Smooth muscle cell (in vitro differentiated cells): ENCODE results near the gene C22orf23. TPM values are rescaled to one million over a fixed set of nuclear protein-coding genes. Genes with fewer than 3 reads are reported as not detected.

Experiments
- DNase-seq: peaks from one replicate; lab custom pipeline; 2025; ENCODE audit not compliant: unreplicated experiment; lab: John Stamatoyannopoulos, UW
- H2AFZ ChIP-seq: fragments of 200-600 bp; sonication (generic); 2 replicates; pipeline ENCODE4 v1.6.0; 2016; ENCODE audit warnings: antibody characterized with exemption, low read depth, mild to moderate bottlenecking
- H3F3A ChIP-seq: fragments of 200-600 bp; sonication (generic); 2 replicates; pipeline ENCODE4 v1.6.0; 2017; ENCODE audit warnings: antibody characterized with exemption, low read depth
- H3K27ac ChIP-seq: fragments of 200-600 bp; sonication (generic); 2 replicates; pipeline ENCODE4 v1.5.1; 2016; ENCODE audit warnings: low read depth, mild to moderate bottlenecking
- H3K27me3 ChIP-seq: fragments of 200-600 bp; sonication (generic); 2 replicates; pipeline ENCODE4 v1.6.1; 2016; ENCODE audit warnings: low read depth, mild to moderate bottlenecking
- H3K36me3 ChIP-seq: fragments of 200-600 bp; sonication (generic); 2 replicates; pipeline ENCODE4 v1.5.1; 2016; ENCODE audit warnings: low read depth
- H3K4me1 ChIP-seq: fragments of 200-600 bp; sonication (generic); 2 replicates; pipeline ENCODE4 v1.5.1; 2016; ENCODE audit warnings: low read depth
- H3K4me2 ChIP-seq: fragments of 200-600 bp; sonication (generic); 2 replicates; pipeline ENCODE4 v1.6.0; 2016; ENCODE audit warnings: mild to moderate bottlenecking
- H3K4me3 ChIP-seq: fragments of 200-600 bp; sonication (generic); 2 replicates; pipeline ENCODE4 v1.5.1; 2016; ENCODE audit warnings: mild to moderate bottlenecking
- H3K79me2 ChIP-seq: fragments of 200-600 bp; sonication (generic); 2 replicates; pipeline ENCODE4 v1.6.0; 2016; ENCODE audit warnings: low read depth, mild to moderate bottlenecking
- H3K9ac ChIP-seq: fragments of 200-600 bp; sonication (generic); 2 replicates; pipeline ENCODE4 v1.6.0; 2016; ENCODE audit warnings: low read depth
- H3K9me3 ChIP-seq: fragments of 200-600 bp; sonication (generic); replicated peaks from 2 replicates; pipeline ENCODE4 v1.5.1; 2016; ENCODE audit warnings: low read depth
- H4K20me1 ChIP-seq: fragments of 200-600 bp; sonication (generic); 2 replicates; pipeline ENCODE4 v1.6.0; 2016; ENCODE audit warnings: low read depth
- WGBS: methylation state at CpG from one replicate; pipeline ENCODE4 v1.1.7; 2016; ENCODE audit warnings: low lambda C conversion rate; 5-methylcytosine and 5-hydroxymethylcytosine counted together
- polyA plus RNA-seq: library from polyadenylated mRNA; unstranded; fragments of >200 nt; fragmentation: Nextera tagmentation; extraction: Ambion mirVana; gene quantifications from 2 replicates; pipeline ENCODE4 v1.2.1, GENCODE V29; 2016
- total RNA-seq: library from RNA; depleted of rRNA; stranded (reverse); fragments of >200 nt; gene quantifications from 2 replicates; pipeline ENCODE4 v1.2.3, GENCODE V29; 2014
- TF ChIP-seq, protein P1 (sequence below): fragments of 200-600 bp; sonication (generic); IDR thresholded peaks from 2 replicates; pipeline ENCODE4 v1.5.1; 2017; ENCODE audit warnings: borderline replicate concordance, mild to moderate bottlenecking, antibody characterized with exemption; ENCODE audit not compliant: insufficient read depth, poor library complexity, severe bottlenecking

The C22orf23 gene
- total and polyA plus RNA-seq, 2 experiments from 2014 or later, result 0.18 to 2.4 TPM

GRCh38 chr22:37973271-37974170 lies 20.1 kb upstream of the C22orf23 start:
- TF ChIP-seq, protein P1, sequence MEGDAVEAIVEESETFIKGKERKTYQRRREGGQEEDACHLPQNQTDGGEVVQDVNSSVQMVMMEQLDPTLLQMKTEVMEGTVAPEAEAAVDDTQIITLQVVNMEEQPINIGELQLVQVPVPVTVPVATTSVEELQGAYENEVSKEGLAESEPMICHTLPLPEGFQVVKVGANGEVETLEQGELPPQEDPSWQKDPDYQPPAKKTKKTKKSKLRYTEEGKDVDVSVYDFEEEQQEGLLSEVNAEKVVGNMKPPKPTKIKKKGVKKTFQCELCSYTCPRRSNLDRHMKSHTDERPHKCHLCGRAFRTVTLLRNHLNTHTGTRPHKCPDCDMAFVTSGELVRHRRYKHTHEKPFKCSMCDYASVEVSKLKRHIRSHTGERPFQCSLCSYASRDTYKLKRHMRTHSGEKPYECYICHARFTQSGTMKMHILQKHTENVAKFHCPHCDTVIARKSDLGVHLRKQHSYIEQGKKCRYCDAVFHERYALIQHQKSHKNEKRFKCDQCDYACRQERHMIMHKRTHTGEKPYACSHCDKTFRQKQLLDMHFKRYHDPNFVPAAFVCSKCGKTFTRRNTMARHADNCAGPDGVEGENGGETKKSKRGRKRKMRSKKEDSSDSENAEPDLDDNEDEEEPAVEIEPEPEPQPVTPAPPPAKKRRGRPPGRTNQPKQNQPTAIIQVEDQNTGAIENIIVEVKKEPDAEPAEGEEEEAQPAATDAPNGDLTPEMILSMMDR, result no peak
- no peak overlapping the region for H3K27ac ChIP-seq
- no peak overlapping the region for H2AFZ ChIP-seq
- H3K36me3 ChIP-seq, result no peaks in the 10 kb centered on the region
- H3K79me2 ChIP-seq, result no peaks in the 10 kb centered on the region
- no peaks in the 10 kb centered on the region for H3K9me3 ChIP-seq
- peaks cover 3% of the 10 kb centered on the region for H3K4me1 ChIP-seq
- no peaks in the 10 kb centered on the region for H3K27me3 ChIP-seq
- H4K20me1 ChIP-seq, result no peaks in the 10 kb centered on the region
- H3K4me2 ChIP-seq, result no peak overlapping the region
- DNase-seq, result no peak
- no peak overlapping the region for H3K4me3 ChIP-seq
- WGBS, result 94% methylated on average over 28 of the region's 33 CpGs
- H3K9ac ChIP-seq, result no peak overlapping the region
- no peaks in the 10 kb centered on the region for H3F3A ChIP-seq

DNA sequence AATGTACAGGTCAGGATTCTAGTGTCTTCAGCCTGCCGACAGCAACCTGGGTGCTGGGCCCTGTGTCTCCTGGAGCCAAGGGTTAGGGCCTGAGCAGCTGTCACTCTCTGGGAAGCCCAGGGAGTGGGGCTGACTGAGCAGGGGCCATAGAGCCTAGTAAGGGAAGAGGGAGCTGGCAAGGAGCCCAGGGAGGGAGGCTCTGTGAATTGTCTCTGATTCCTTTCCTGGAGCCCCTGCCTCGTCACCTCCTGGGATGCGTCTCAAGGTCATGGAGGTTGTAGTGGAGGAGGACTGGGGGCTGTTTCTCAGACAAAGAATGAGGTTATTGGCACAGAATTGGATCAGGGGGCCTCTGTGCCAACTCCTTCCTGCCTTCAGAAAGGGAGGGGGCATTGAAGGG lies 19.1 kb upstream of the C22orf23 start:
- Histone ChIP-seq H3K27me3 (no peaks in the 10 kb centered on the region), H3K4me1 (peaks cover 13% of the 10 kb centered on the region), H3K4me2 (no peak overlapping the region), H3K9me3 (no peaks in the 10 kb centered on the region), H3K4me3 (no peak overlapping the region), H3K36me3 (no peaks in the 10 kb centered on the region), H3F3A (no peaks in the 10 kb centered on the region), H3K79me2 (no peaks in the 10 kb centered on the region), H3K27ac (no peak overlapping the region), H4K20me1 (no peaks in the 10 kb centered on the region), H2AFZ (no peak overlapping the region), H3K9ac (no peak overlapping the region)
- no peak for DNase-seq
- TF ChIP-seq, protein P1, result no peak
- WGBS, result 90% methylated on average over 3 of the region's 3 CpGs

GRCh38 chr22:37971475-37972434 lies 18.4 kb upstream of the C22orf23 start:
- Histone ChIP-seq H3K9ac (no peak overlapping the region), H3K4me3 (no peak overlapping the region), H3K36me3 (no peaks in the 10 kb centered on the region), H3K79me2 (no peaks in the 10 kb centered on the region), H3K4me2 (no peak overlapping the region), H2AFZ (no peak overlapping the region), H3K4me1 (peaks cover 13% of the 10 kb centered on the region), H3F3A (no peaks in the 10 kb centered on the region), H4K20me1 (peaks cover 2% of the 10 kb centered on the region), H3K27ac (no peak overlapping the region), H3K27me3 (no peaks in the 10 kb centered on the region), H3K9me3 (no peaks in the 10 kb centered on the region)
- WGBS, result 66% methylated on average over 7 of the region's 7 CpGs
- TF ChIP-seq, protein P1, result no peak
- DNase-seq, result no peak
